HL-60 (cell line): ENCODE data around the gene BLM.

Source experiments
- DNase-seq, 2 experiments: peaks; one replicate each; pipeline ENCODE4 v3.0.0-alpha.2; 2010 to 2020; ENCODE audit warnings: low read depth in 1 of 2, low spot score in 1 of 2
- H3K27ac ChIP-seq: fragments of 250-450 bp; sonication (Bioruptor Pico); replicated peaks from 2 replicates; pipeline ENCODE4 v1.5.1; 2020; ENCODE audit warnings: mild to moderate bottlenecking, moderate library complexity
- H3K27me3 ChIP-seq: fragments of 250-450 bp; sonication (Bioruptor Pico); 2 replicates; pipeline ENCODE4 v1.5.1; 2021; ENCODE audit warnings: mild to moderate bottlenecking, moderate library complexity; ENCODE audit not compliant: insufficient read depth, poor library complexity, severe bottlenecking
- H3K4me3 ChIP-seq: replicated peaks from 2 replicates; pipeline ENCODE4 v1.5.1; 2011; ENCODE audit warnings: mild to moderate bottlenecking, control low read depth, low read length; ENCODE audit not compliant: insufficient read depth
- GABPA ChIP-seq: IDR thresholded peaks from 2 replicates; pipeline ENCODE4 v1.6.1; 2012; ENCODE audit warnings: low read depth
- POLR2AphosphoS5 ChIP-seq: IDR thresholded peaks from 2 replicates; pipeline ENCODE4 v1.6.1; 2012; ENCODE audit warnings: low read depth
- SPI1 ChIP-seq: IDR thresholded peaks from 2 replicates; pipeline ENCODE4 v1.6.1; 2012; ENCODE audit warnings: low read depth, mild to moderate bottlenecking, borderline replicate concordance
- TF ChIP-seq, protein P1 (sequence below): IDR thresholded peaks from one replicate; pipeline ENCODE4 v1.5.1; 2011; ENCODE audit warnings: low read length, control low read depth, inconsistent platforms; ENCODE audit not compliant: insufficient read depth
- TF ChIP-seq, protein P2 (sequence below): IDR thresholded peaks from 2 replicates; pipeline ENCODE4 v1.6.1; 2012; ENCODE audit warnings: low read depth; ENCODE audit not compliant: insufficient replicate concordance

Gene BLM

DNA sequence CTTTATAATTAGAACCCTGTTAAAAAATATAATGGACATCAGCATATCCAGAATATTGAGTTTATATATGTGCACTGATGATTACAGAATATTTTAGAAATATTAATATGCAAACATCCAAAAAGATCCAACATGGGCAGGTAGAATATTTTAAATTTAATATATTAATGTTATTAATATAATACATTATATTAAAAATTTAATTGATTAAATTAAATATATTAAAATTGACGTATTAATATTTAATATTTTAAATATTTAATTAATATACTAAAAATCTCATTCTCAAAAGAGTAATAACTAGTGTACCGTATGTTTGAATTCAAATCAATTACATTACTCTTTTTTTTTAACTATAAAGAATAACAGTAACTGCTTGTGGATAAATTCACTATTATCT, 77.4 kb downstream of the BLM start:
- TF ChIP-seq GABPA (no peak), POLR2AphosphoS5 (no peak), SPI1 (no peak)
- TF ChIP-seq, protein P1, sequence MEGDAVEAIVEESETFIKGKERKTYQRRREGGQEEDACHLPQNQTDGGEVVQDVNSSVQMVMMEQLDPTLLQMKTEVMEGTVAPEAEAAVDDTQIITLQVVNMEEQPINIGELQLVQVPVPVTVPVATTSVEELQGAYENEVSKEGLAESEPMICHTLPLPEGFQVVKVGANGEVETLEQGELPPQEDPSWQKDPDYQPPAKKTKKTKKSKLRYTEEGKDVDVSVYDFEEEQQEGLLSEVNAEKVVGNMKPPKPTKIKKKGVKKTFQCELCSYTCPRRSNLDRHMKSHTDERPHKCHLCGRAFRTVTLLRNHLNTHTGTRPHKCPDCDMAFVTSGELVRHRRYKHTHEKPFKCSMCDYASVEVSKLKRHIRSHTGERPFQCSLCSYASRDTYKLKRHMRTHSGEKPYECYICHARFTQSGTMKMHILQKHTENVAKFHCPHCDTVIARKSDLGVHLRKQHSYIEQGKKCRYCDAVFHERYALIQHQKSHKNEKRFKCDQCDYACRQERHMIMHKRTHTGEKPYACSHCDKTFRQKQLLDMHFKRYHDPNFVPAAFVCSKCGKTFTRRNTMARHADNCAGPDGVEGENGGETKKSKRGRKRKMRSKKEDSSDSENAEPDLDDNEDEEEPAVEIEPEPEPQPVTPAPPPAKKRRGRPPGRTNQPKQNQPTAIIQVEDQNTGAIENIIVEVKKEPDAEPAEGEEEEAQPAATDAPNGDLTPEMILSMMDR: no peak
- TF ChIP-seq, protein P2, sequence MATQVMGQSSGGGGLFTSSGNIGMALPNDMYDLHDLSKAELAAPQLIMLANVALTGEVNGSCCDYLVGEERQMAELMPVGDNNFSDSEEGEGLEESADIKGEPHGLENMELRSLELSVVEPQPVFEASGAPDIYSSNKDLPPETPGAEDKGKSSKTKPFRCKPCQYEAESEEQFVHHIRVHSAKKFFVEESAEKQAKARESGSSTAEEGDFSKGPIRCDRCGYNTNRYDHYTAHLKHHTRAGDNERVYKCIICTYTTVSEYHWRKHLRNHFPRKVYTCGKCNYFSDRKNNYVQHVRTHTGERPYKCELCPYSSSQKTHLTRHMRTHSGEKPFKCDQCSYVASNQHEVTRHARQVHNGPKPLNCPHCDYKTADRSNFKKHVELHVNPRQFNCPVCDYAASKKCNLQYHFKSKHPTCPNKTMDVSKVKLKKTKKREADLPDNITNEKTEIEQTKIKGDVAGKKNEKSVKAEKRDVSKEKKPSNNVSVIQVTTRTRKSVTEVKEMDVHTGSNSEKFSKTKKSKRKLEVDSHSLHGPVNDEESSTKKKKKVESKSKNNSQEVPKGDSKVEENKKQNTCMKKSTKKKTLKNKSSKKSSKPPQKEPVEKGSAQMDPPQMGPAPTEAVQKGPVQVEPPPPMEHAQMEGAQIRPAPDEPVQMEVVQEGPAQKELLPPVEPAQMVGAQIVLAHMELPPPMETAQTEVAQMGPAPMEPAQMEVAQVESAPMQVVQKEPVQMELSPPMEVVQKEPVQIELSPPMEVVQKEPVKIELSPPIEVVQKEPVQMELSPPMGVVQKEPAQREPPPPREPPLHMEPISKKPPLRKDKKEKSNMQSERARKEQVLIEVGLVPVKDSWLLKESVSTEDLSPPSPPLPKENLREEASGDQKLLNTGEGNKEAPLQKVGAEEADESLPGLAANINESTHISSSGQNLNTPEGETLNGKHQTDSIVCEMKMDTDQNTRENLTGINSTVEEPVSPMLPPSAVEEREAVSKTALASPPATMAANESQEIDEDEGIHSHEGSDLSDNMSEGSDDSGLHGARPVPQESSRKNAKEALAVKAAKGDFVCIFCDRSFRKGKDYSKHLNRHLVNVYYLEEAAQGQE: no peak
- no peak overlapping the region for H3K4me3 ChIP-seq
- no peak for DNase-seq
- H3K27ac ChIP-seq: no peak overlapping the region
- no peaks in the 10 kb centered on the region for H3K27me3 ChIP-seq

DNA sequence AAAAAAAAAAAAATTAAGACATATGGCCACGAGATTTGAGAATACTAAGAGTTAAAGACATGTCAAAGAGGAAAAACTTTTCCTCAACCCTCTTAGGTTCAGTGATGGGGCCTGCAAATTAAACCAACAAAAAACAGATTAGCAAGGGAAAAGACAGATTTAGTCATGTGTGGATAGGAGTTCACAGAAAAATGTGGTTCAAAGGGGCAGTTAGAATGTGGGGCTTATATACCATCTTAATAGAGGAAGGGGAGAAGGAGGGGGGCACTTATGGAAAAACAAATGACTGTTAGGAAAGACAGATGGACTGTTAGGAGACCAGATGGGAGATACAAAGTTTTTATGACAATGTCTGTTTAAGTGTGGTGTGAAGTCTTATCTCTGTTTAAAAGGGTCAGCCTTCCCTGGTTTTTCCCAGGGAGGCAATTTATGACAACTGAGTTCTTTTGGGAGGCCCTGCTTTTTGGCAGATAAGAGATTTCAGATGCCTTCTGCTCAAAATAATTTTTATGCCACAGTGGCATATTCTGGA, 82.6 kb downstream of the BLM start:
- Histone ChIP-seq H3K27ac (no peak overlapping the region), H3K27me3 (no peaks in the 10 kb centered on the region), H3K4me3 (no peak overlapping the region)
- TF ChIP-seq SPI1 (no peak), GABPA (no peak), POLR2AphosphoS5 (no peak)
- TF ChIP-seq, protein P1: no peak
- TF ChIP-seq, protein P2: no peak
- DNase-seq: no peak

DNA sequence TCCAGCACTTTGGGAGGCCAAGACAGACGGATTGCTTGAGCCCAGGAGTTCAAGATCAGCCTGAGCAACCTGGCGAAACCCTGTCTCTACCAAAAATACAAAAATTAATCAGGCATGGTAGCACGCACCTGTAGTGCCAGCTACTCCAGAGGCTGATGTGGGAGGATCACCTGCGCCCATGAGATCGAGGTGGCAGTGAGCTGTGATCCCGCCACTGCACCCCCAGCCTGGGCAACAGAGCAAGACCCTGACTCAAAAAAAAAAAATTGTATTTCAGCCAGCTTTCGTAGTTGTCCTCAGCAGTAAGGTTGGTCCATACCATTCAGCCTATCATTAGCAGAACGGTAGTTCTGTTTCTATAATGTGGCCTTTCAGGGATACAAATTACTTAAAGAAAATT, 84.7 kb downstream of the BLM start:
- Histone ChIP-seq H3K27me3 (no peaks in the 10 kb centered on the region), H3K27ac (no peak overlapping the region), H3K4me3 (no peak overlapping the region)
- TF ChIP-seq GABPA: no peak
- TF ChIP-seq, protein P2: no peak
- TF ChIP-seq, protein P1: no peak
- no peak for TF ChIP-seq POLR2AphosphoS5
- TF ChIP-seq SPI1: no peak
- DNase-seq: no peak
